Heart left ventricle (tissue), 16 donors: ENCODE data around the gene NID2. TPM values are rescaled to one million over a fixed set of nuclear protein-coding genes. Genes with fewer than 3 reads are reported as not detected.

Experiments used
- ATAC-seq, 4 donors: fragments of 200-7000 bp; cut with Tn5 transposase; one replicate each; pipeline ENCODE4 v1.9.1; 2020 to 2022; ENCODE audit warnings: moderate library complexity in 4 of 4, mild to moderate bottlenecking in 3 of 4, moderate number of reproducible peaks in 1 of 4
- DNase-seq, 5 donors: peaks; one replicate each; pipeline ENCODE4 v3.0.0-alpha.2; 2020
- H3K27ac ChIP-seq, 12 donors: fragments of 200-600 bp; sonication (generic) in 4 of 12; one replicate each; pipeline versions ENCODE4 v1.5.0 to v1.8.0; 2016 to 2022; ENCODE audit warnings: mild to moderate bottlenecking in 2 of 12
- H3K27me3 ChIP-seq, 9 donors: fragments of 200-600 bp; sonication (generic) in 2 of 9; one replicate each; pipeline versions ENCODE4 v1.5.1 to v1.8.0; 2016 to 2022; ENCODE audit warnings: mild to moderate bottlenecking in 3 of 9
- H3K36me3 ChIP-seq, 9 donors: fragments of 200-600 bp; sonication (generic) in 2 of 9; one replicate each; pipeline versions ENCODE4 v1.5.0 to v1.8.0; 2018 to 2022; ENCODE audit warnings: mild to moderate bottlenecking in 2 of 9
- H3K4me1 ChIP-seq, 12 donors: fragments of 200-600 bp; sonication (generic) in 4 of 12; one replicate each; pipeline versions ENCODE4 v1.5.0 to v1.8.0; 2016 to 2022; ENCODE audit warnings: mild to moderate bottlenecking in 3 of 12
- H3K4me3 ChIP-seq, 12 donors: fragments of 200-600 bp; sonication (generic) in 4 of 12; one replicate each; pipeline versions ENCODE4 v1.5.0 to v1.8.0; 2017 to 2022; ENCODE audit warnings: mild to moderate bottlenecking in 9 of 12, moderate library complexity in 4 of 12
- H3K9me3 ChIP-seq, 12 donors: fragments of 200-600 bp; sonication (generic) in 4 of 12; one replicate each; pipeline versions ENCODE4 v1.5.0 to v1.8.0; 2016 to 2022; ENCODE audit warnings: mild to moderate bottlenecking in 1 of 12
- CTCF ChIP-seq, 12 donors: fragments of 200-600 bp; sonication (generic) in 4 of 12; IDR thresholded peaks; one replicate each; pipeline versions ENCODE4 v1.5.0 to v1.8.0; 2018 to 2022; ENCODE audit warnings: antibody characterized with exemption in 12 of 12, mild to moderate bottlenecking in 5 of 12
- POLR2A ChIP-seq, 2 donors: fragments of 450-650 bp; IDR thresholded peaks; one replicate each; pipeline ENCODE4 v1.6.1; 2017; ENCODE audit warnings: antibody characterized with exemption in 2 of 2, mild to moderate bottlenecking in 2 of 2, moderate library complexity in 2 of 2
- WGBS, 4 donors: extraction: QIAGEN DNeasy Blood & Tissue Kit in 2 of 4; methylation state at CpG; one replicate each; pipeline versions ENCODE4 v1.1.5 to v1.1.7; 2013 to 2018; 5-methylcytosine and 5-hydroxymethylcytosine counted together
- intact Hi-C, 10 donors: fragments of 100-400 bp; cut with DNase I; formaldehyde crosslinking; loops; one replicate each; pipeline versions ENCODE4 v1.11.1 to v1.14.2; 2022
- polyA plus RNA-seq, 2 donors: library from polyadenylated mRNA; stranded (reverse); fragments of 200-250 nt; gene quantifications; one replicate each; pipeline ENCODE4 v1.2.3, GENCODE V29; 2013
- total RNA-seq, 9 donors: library from RNA; depleted of rRNA in 2 of 9; stranded (reverse); fragments of >200 nt in 2 of 9; fragmentation: NEBNext Ultra II Directional in 3 of 9; extraction: Animal tissue kit (Norgen Biotek cat#: 25700) in 3 of 9; gene quantifications; one replicate each; pipeline versions ENCODE4 v1.1.0 to v1.2.4, GENCODE V29; 2016 to 2023
- donor health status: ischemic (EF 13 %, LVEDD 7.1; RV severe dilation, severe dysfunction).
- donor health status: healthy with polysubstance abuse.
- donor health status: DM: no; HTN: yes; CAD: no.
- donor health status: DM: no; HTN: no; CAD: no.
- donor health status: ischemic (EF 25% LVEDD 6.9; RV normal size, moderate dysfunction).
- donor health status: ischemic (EF 25% LVEDD 5.7; RV mildly dilated, moderate dysfunction).
- donor health status: healthy.
- donor health status: DM: yes; HTN: yes; CAD: no.
- donor health status: ischemic (EF 35%, LVEDD 5.7; RV mildly dilated, moderate dysfunction).
- donor health status: nonischemic (EF 11% LVEDD 7.7; RV severe dilation, severe dysfunction).
- donor health status: DM: yes; HTN: yes; CAD: no.
- donor health status: PGD.
- donor health status: ischemic (EF 29% LVEDD 5.4; RV normal size, mild dysfunction).
- donor health status: nonischemic (EF 23%, LVEDD 6.1; RV moderate dilation, normal function).

NID2 gene
- total and polyA plus RNA-seq, 11 donors, result 17.3 to 77.4 (median 40.6) TPM

GRCh38 chr14:52060080-52060479, 8.8 kb downstream of the NID2 start:
- intact Hi-C loops, result loop anchor here in 4 of 10 donors (5.0 to 10.0 kb wide), 2 partner anchors 48 to 645 kb away; partner anchors contain the start of gene PSMC6 (in 1 of the 4)
- H3K4me3 ChIP-seq, result no peak overlapping the region
- WGBS, 4 donors, result 6 to 18% (median 9%) methylated on average over 6 of the region's 6 CpGs
- peaks cover 0 to 41% (median 11%) of the 10 kb centered on the region in 9 donors for H3K36me3 ChIP-seq
- TF ChIP-seq POLR2A (IDR thresholded peaks at IDR 0.05) (no peak), CTCF (IDR thresholded peaks at IDR 0.05) (peak in 1 of 12 donors; percentile 13)
- ATAC-seq, result no peak
- H3K4me1 ChIP-seq, result peaks cover 0 to 78% (median 59%) of the 10 kb centered on the region in 12 donors
- H3K9me3 ChIP-seq, result no peaks in the 10 kb centered on the region
- DNase-seq, result no peak
- H3K27me3 ChIP-seq, result no peaks in the 10 kb centered on the region
- H3K27ac ChIP-seq, result peak overlapping the region in 11 of 12 donors; percentile 8 to 81 (median 68)

GRCh38 chr14:52059649-52060048, 9.2 kb downstream of the NID2 start:
- no peak for TF ChIP-seq POLR2A (IDR thresholded peaks at IDR 0.05)
- TF ChIP-seq CTCF (IDR thresholded peaks at IDR 0.05), result no peak
- peaks cover 0 to 43% (median 11%) of the 10 kb centered on the region in 9 donors for H3K36me3 ChIP-seq
- peak overlapping the region in 10 of 12 donors; percentile 8 to 81 (median 68) for H3K27ac ChIP-seq
- no peaks in the 10 kb centered on the region for H3K27me3 ChIP-seq
- H3K9me3 ChIP-seq, result no peaks in the 10 kb centered on the region
- no peak for ATAC-seq
- no peak for DNase-seq
- no peak overlapping the region for H3K4me3 ChIP-seq
- intact Hi-C loops, result loop anchor here in 4 of 10 donors (5.0 to 10.0 kb wide), 2 partner anchors 47 to 645 kb away; partner anchors contain the start of gene PSMC6 (in 1 of the 4)
- peaks cover 0 to 78% (median 62%) of the 10 kb centered on the region in 12 donors for H3K4me1 ChIP-seq

GRCh38 chr14:52058341-52058740, 10.5 kb downstream of the NID2 start:
- H3K9me3 ChIP-seq, result no peaks in the 10 kb centered on the region
- peaks cover 0 to 80% (median 67%) of the 10 kb centered on the region in 12 donors for H3K4me1 ChIP-seq
- H3K4me3 ChIP-seq, result no peak overlapping the region
- peaks cover 0 to 53% (median 11%) of the 10 kb centered on the region in 9 donors for H3K36me3 ChIP-seq
- TF ChIP-seq POLR2A (IDR thresholded peaks at IDR 0.05) (no peak), CTCF (IDR thresholded peaks at IDR 0.05) (no peak)
- intact Hi-C loops, result no loop called here
- 47 to 65% (median 57%) methylated on average over 3 of the region's 3 CpGs for WGBS, 4 donors
- peak overlapping the region in 9 of 12 donors; percentile 21 to 81 (median 48) for H3K27ac ChIP-seq
- ATAC-seq, result no peak
- no peaks in the 10 kb centered on the region for H3K27me3 ChIP-seq
- no peak for DNase-seq

GRCh38 chr14:52055167-52055566, 13.7 kb downstream of the NID2 start:
- peaks cover 5 to 80% (median 66%) of the 10 kb centered on the region in 12 donors for H3K4me1 ChIP-seq
- H3K9me3 ChIP-seq, result no peaks in the 10 kb centered on the region
- ATAC-seq, result no peak
- no peak overlapping the region for H3K4me3 ChIP-seq
- 75 to 84% (median 79%) methylated on average over 2 of the region's 2 CpGs for WGBS, 4 donors
- DNase-seq, result no peak
- no peak for TF ChIP-seq CTCF (IDR thresholded peaks at IDR 0.05)
- no peak for TF ChIP-seq POLR2A (IDR thresholded peaks at IDR 0.05)
- no peaks in the 10 kb centered on the region for H3K27me3 ChIP-seq
- H3K27ac ChIP-seq, result peak overlapping the region in 6 of 12 donors; percentile 0 to 79 (median 66)
- intact Hi-C loops, result no loop called here
- H3K36me3 ChIP-seq, result peaks cover 0 to 62% (median 11%) of the 10 kb centered on the region in 9 donors
